Stomach (tissue), 9 donors: ENCODE measurements around the gene PCDHGA1. TPM values are rescaled to one million over a fixed set of nuclear protein-coding genes. Genes with fewer than 3 reads are reported as not detected.

Source experiments
- DNase-seq, 2 donors: peaks; one replicate each; pipeline versions ENCODE4 v3.0.0 to v3.0.0-alpha.2; 2013 to 2019
- H3K27ac ChIP-seq, 5 donors: fragments of 200-600 bp in 4 of 5; sonication (generic) in 4 of 5; one replicate each; pipeline ENCODE4 v1.5.1; 2013 to 2019; ENCODE audit warnings: mild to moderate bottlenecking in 1 of 5, moderate library complexity in 1 of 5
- H3K27me3 ChIP-seq, 3 donors: fragments of 200-600 bp; sonication (generic); one replicate each; pipeline ENCODE4 v1.5.1; 2017 to 2019; ENCODE audit warnings: mixed run types in 1 of 3
- H3K36me3 ChIP-seq, 4 donors: fragments of 200-600 bp; sonication (generic); 1 replicate in 3 of 4; 2 replicates in 1 of 4; pipeline ENCODE4 v1.5.1; 2016 to 2019
- H3K4me1 ChIP-seq, 4 donors: fragments of 200-600 bp; sonication (generic); one replicate each; pipeline ENCODE4 v1.5.1; 2016 to 2019
- H3K4me3 ChIP-seq, 4 donors: fragments of 200-600 bp; sonication (generic) in 3 of 4; one replicate each; pipeline ENCODE4 v1.5.1; 2016 to 2019; ENCODE audit warnings: mild to moderate bottlenecking in 1 of 4
- H3K9me3 ChIP-seq, 4 donors: fragments of 200-600 bp; sonication (generic); one replicate each; pipeline ENCODE4 v1.5.1; 2016 to 2019
- EP300 ChIP-seq: sonication (generic); formaldehyde crosslinking; IDR thresholded peaks from one replicate; pipeline ENCODE4 v1.6.1; 2017; ENCODE audit warnings: antibody characterized with exemption
- POLR2A ChIP-seq, 4 donors: fragments of 450-650 bp; IDR thresholded peaks; one replicate each; pipeline ENCODE4 v1.6.1; 2016; ENCODE audit warnings: antibody characterized with exemption in 4 of 4, control low read depth in 2 of 4, mild to moderate bottlenecking in 1 of 4, moderate library complexity in 1 of 4
- POLR2AphosphoS5 ChIP-seq, 3 donors: sonication (generic); formaldehyde crosslinking; IDR thresholded peaks; one replicate each; pipeline ENCODE4 v1.6.1; 2016; ENCODE audit warnings: antibody characterized with exemption in 3 of 3
- WGBS, 5 donors: extraction: QIAGEN DNeasy Blood & Tissue Kit in 3 of 5; methylation state at CpG; one replicate each; pipeline versions ENCODE4 v1.1.5 to v1.1.7; 2013 to 2018; 5-methylcytosine and 5-hydroxymethylcytosine counted together
- intact Hi-C: fragments of 100-400 bp; cut with DNase I; formaldehyde crosslinking; loops from one replicate; pipeline ENCODE4 v1.15.1; 2023; ENCODE audit warnings: low total_unique reads
- polyA plus RNA-seq, 3 donors: library from polyadenylated mRNA; stranded (reverse); fragments of 200-250 nt; gene quantifications; one replicate each; pipeline ENCODE4 v1.2.3, GENCODE V29; 2013
- total RNA-seq, 5 donors: library from RNA; depleted of rRNA; stranded (reverse); fragments of >200 nt; gene quantifications; one replicate each; pipeline versions ENCODE4 v1.1.0 to v1.2.3, GENCODE V29; 2014 to 2016
- TF ChIP-seq, protein P1 (sequence below), 7 experiments: fragments of 450-650 bp in 4 of 7; fragments of 200-600 bp in 3 of 7; sonication (generic) in 3 of 7; IDR thresholded peaks; one replicate each; pipeline ENCODE4 v1.5.1; 2016 to 2019; ENCODE audit warnings: antibody characterized with exemption in 7 of 7, control low read depth in 2 of 7, mild to moderate bottlenecking in 1 of 7
- donor health status: healthy with polysubstance abuse.
- donor health status: Bipolar disorder and iron deficiency.
- donor health status: healthy.

The PCDHGA1 gene
- total and polyA plus RNA-seq, 8 donors: 0.13 to 0.18 TPM; not detected in 6

DNA sequence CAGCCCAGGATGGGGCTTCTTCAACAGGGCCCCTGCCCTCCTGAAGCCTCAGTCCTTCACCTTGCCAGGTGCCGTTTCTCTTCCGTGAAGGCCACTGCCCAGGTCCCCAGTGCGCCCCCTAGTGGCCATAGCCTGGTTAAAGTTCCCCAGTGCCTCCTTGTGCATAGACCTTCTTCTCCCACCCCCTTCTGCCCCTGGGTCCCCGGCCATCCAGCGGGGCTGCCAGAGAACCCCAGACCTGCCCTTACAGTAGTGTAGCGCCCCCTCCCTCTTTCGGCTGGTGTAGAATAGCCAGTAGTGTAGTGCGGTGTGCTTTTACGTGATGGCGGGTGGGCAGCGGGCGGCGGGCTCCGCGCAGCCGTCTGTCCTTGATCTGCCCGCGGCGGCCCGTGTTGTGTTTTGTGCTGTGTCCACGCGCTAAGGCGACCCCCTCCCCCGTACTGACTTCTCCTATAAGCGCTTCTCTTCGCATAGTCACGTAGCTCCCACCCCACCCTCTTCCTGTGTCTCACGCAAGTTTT is 182.1 kb downstream of the PCDHGA1 start:
- Histone ChIP-seq H3K4me1 (peaks cover 45 to 78% (median 64%) of the 10 kb centered on the region in 4 donors), H3K27ac (peak overlapping the region; percentile 11 to 92 (median 86)), H3K4me3 (peak overlapping the region; percentile 53 to 57 (median 54)), H3K9me3 (no peaks in the 10 kb centered on the region), H3K36me3 (peaks cover 27 to 58% (median 44%) of the 10 kb centered on the region in 4 donors), H3K27me3 (no peaks in the 10 kb centered on the region)
- WGBS, 5 donors: 9 to 20% (median 17%) methylated on average over 21 to 28 of the region's 28 CpGs
- peak; percentile 88 to 94 for DNase-seq
- TF ChIP-seq POLR2AphosphoS5 (IDR thresholded peaks at IDR 0.05) (peak in 1 of 3 donors; percentile 2), POLR2A (IDR thresholded peaks at IDR 0.05) (no peak)
- TF ChIP-seq, protein P1, sequence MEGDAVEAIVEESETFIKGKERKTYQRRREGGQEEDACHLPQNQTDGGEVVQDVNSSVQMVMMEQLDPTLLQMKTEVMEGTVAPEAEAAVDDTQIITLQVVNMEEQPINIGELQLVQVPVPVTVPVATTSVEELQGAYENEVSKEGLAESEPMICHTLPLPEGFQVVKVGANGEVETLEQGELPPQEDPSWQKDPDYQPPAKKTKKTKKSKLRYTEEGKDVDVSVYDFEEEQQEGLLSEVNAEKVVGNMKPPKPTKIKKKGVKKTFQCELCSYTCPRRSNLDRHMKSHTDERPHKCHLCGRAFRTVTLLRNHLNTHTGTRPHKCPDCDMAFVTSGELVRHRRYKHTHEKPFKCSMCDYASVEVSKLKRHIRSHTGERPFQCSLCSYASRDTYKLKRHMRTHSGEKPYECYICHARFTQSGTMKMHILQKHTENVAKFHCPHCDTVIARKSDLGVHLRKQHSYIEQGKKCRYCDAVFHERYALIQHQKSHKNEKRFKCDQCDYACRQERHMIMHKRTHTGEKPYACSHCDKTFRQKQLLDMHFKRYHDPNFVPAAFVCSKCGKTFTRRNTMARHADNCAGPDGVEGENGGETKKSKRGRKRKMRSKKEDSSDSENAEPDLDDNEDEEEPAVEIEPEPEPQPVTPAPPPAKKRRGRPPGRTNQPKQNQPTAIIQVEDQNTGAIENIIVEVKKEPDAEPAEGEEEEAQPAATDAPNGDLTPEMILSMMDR (IDR thresholded peaks at IDR 0.05): peak in 5 of 7 experiments; percentile 73 to 92 (median 76)
- intact Hi-C loops: no loop called here

DNA sequence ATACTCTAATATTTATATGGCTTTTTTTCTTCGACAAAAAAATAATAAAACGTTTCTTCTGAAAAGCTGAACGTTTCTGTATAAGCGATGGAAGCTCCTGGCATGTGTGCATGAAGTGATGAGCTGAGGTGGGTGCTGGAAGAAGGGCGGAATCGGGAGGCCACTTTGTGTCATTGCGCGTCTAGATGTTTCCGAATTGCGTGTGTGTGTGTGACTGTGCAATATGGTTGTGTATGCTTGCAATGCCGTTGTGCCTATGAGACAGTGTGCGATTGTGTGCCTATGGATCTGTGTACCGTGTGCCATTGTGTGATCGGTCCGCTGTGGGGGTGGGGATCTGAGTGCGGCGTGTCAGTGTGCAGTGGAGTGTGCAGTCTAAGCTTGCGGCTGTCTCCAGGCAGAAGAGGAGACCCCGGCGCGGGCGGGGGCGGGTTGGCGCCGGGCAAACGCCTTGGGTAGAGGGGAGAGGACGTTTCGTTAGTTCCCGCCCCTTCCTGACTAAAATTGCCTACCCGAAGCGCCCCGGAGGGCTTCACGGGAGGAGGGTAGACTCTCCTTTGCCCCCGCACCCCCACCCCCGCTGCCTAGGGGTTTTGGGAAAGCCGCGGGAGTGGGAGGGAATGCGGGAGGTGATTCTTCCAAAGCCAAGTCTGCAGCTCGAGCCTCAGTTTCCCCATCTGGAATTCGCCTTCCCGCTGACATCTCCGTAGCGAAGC is 182.8 kb downstream of the PCDHGA1 start:
- no peaks in the 10 kb centered on the region for H3K9me3 ChIP-seq
- H3K36me3 ChIP-seq: peaks cover 27 to 64% (median 47%) of the 10 kb centered on the region in 4 donors
- peak overlapping the region; percentile 53 to 57 (median 54) for H3K4me3 ChIP-seq
- peaks cover 39 to 77% (median 60%) of the 10 kb centered on the region in 4 donors for H3K4me1 ChIP-seq
- H3K27ac ChIP-seq: peak overlapping the region; percentile 28 to 92 (median 86)
- TF ChIP-seq POLR2A (IDR thresholded peaks at IDR 0.05) (no peak), EP300 (no peak), POLR2AphosphoS5 (IDR thresholded peaks at IDR 0.05) (peak in 1 of 3 donors; percentile 13)
- TF ChIP-seq, protein P1 (IDR thresholded peaks at IDR 0.05): no peak
- no peaks in the 10 kb centered on the region for H3K27me3 ChIP-seq
- 10 to 31% (median 17%) methylated on average over 38 to 43 of the region's 43 CpGs for WGBS, 5 donors
- intact Hi-C loops: no loop called here
- DNase-seq: peak in 1 of 2 donors; percentile 84

DNA sequence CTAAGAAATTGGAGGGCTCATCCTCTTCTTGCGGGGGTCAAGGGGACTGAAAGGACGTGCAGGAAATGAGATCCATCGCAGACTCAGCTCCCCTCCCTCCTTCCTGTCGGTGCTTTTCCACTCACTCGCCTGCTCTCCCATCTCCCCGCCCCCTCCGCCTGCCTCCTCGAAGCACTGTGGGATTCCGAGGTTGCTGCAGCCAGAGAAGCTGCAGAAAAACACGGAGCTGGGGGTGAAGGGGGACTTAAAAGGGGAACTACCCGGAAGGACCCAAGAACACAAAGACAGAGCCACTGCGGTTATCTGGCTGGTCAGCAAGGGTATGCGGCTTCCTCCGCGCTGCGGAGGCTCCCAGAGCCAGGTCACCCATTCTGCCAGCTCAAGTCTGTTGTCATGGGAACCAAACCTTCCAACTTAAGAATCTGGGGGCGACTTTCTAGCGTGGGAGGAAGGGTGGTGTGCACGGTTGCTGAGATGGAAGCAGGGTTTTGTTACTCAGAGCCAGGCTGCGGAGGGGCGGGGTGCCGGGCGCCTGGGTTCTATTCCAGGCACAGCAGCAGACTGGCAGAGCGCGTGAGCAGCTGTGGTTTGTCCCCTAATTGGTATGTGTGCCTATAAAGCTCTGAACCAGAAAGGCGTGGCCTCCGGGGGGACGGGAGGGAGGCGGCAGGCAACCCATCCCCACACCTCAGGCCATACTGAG is 183.5 kb downstream of the PCDHGA1 start:
- 20 to 34% (median 23%) methylated on average over 28 to 29 of the region's 29 CpGs for WGBS, 5 donors

DNA sequence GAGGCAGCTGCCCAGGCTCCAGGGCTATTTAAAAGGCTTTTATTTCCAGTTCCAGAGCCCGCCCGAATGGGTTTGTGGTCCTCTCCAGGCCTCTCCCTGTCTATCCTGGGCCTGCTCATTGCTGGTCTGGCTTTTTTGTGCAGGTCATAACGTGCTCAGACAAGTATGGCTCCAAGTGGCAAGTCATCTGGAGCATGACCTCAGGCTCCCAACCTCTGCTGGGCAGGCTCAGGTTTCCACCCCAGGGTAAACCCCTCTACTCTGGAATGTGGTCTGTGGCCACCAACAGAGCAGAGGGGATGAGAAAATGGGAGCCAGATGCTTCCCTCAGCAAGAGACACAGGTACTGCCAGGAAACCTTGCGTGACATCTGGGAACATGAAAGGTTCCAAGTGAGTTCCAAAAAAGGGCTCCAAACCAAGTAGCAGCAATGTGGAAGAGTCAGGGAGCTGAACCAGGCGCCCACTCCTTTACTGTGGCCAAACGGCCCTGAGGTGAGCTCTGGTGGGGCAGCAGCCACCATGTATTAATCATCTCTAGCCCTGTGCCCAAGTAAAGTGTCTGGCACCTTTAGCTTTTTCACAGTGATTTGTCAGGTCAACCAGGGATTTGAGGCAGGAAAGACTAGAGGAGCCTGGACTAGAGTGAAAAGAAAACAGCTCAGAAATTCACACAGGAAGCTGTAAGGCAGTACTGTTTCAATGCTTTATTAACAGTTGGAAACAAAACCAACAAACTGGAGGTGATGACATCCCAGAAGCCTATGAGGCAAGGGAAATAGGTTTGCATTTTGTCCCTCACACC is 184.2 kb downstream of the PCDHGA1 start:
- intact Hi-C loops: no loop called here
- no peaks in the 10 kb centered on the region for H3K9me3 ChIP-seq
- peak overlapping the region in 3 of 4 donors; percentile 53 to 57 (median 56) for H3K4me3 ChIP-seq
- DNase-seq: no peak
- WGBS, 5 donors: 60 to 75% (median 67%) methylated on average over 4 to 6 of the region's 6 CpGs
- TF ChIP-seq EP300 (no peak), POLR2AphosphoS5 (IDR thresholded peaks at IDR 0.05) (no peak), POLR2A (IDR thresholded peaks at IDR 0.05) (no peak)
- TF ChIP-seq, protein P1 (IDR thresholded peaks at IDR 0.05): no peak
- peaks cover 35 to 74% (median 54%) of the 10 kb centered on the region in 4 donors for H3K4me1 ChIP-seq
- H3K36me3 ChIP-seq: peaks cover 27 to 78% (median 61%) of the 10 kb centered on the region in 4 donors
- H3K27me3 ChIP-seq: no peaks in the 10 kb centered on the region
- H3K27ac ChIP-seq: peak overlapping the region; percentile 6 to 92 (median 86)

More for the DNA sequence above, 183.5 kb downstream of the PCDHGA1 start:
- intact Hi-C loops: no loop called here
- no peaks in the 10 kb centered on the region for H3K27me3 ChIP-seq
- DNase-seq: peak in 1 of 2 donors; percentile 93
- peak overlapping the region; percentile 53 to 57 (median 54) for H3K4me3 ChIP-seq
- H3K36me3 ChIP-seq: peaks cover 27 to 71% (median 53%) of the 10 kb centered on the region in 4 donors
- no peaks in the 10 kb centered on the region for H3K9me3 ChIP-seq
- H3K4me1 ChIP-seq: peaks cover 36 to 75% (median 59%) of the 10 kb centered on the region in 4 donors
- peak overlapping the region; percentile 28 to 92 (median 86) for H3K27ac ChIP-seq
- TF ChIP-seq POLR2AphosphoS5 (IDR thresholded peaks at IDR 0.05): peak in 1 of 3 donors; percentile 11
- TF ChIP-seq EP300: no peak
